Smooth muscle cell (in vitro differentiated cells): ENCODE measurements around the gene C13orf46. TPM values are rescaled to one million over a fixed set of nuclear protein-coding genes. Genes with fewer than 3 reads are reported as not detected.

ENCODE experiments used
- DNase-seq: peaks from one replicate; lab custom pipeline; 2025; ENCODE audit not compliant: unreplicated experiment; lab: John Stamatoyannopoulos, UW
- H2AFZ ChIP-seq: fragments of 200-600 bp; sonication (generic); 2 replicates; pipeline ENCODE4 v1.6.0; 2016; ENCODE audit warnings: antibody characterized with exemption, low read depth, mild to moderate bottlenecking
- H3F3A ChIP-seq: fragments of 200-600 bp; sonication (generic); 2 replicates; pipeline ENCODE4 v1.6.0; 2017; ENCODE audit warnings: antibody characterized with exemption, low read depth
- H3K27ac ChIP-seq: fragments of 200-600 bp; sonication (generic); 2 replicates; pipeline ENCODE4 v1.5.1; 2016; ENCODE audit warnings: low read depth, mild to moderate bottlenecking
- H3K27me3 ChIP-seq: fragments of 200-600 bp; sonication (generic); 2 replicates; pipeline ENCODE4 v1.6.1; 2016; ENCODE audit warnings: low read depth, mild to moderate bottlenecking
- H3K36me3 ChIP-seq: fragments of 200-600 bp; sonication (generic); 2 replicates; pipeline ENCODE4 v1.5.1; 2016; ENCODE audit warnings: low read depth
- H3K4me1 ChIP-seq: fragments of 200-600 bp; sonication (generic); 2 replicates; pipeline ENCODE4 v1.5.1; 2016; ENCODE audit warnings: low read depth
- H3K4me2 ChIP-seq: fragments of 200-600 bp; sonication (generic); 2 replicates; pipeline ENCODE4 v1.6.0; 2016; ENCODE audit warnings: mild to moderate bottlenecking
- H3K4me3 ChIP-seq: fragments of 200-600 bp; sonication (generic); 2 replicates; pipeline ENCODE4 v1.5.1; 2016; ENCODE audit warnings: mild to moderate bottlenecking
- H3K79me2 ChIP-seq: fragments of 200-600 bp; sonication (generic); 2 replicates; pipeline ENCODE4 v1.6.0; 2016; ENCODE audit warnings: low read depth, mild to moderate bottlenecking
- H3K9ac ChIP-seq: fragments of 200-600 bp; sonication (generic); 2 replicates; pipeline ENCODE4 v1.6.0; 2016; ENCODE audit warnings: low read depth
- H3K9me3 ChIP-seq: fragments of 200-600 bp; sonication (generic); replicated peaks from 2 replicates; pipeline ENCODE4 v1.5.1; 2016; ENCODE audit warnings: low read depth
- H4K20me1 ChIP-seq: fragments of 200-600 bp; sonication (generic); 2 replicates; pipeline ENCODE4 v1.6.0; 2016; ENCODE audit warnings: low read depth
- WGBS: methylation state at CpG from one replicate; pipeline ENCODE4 v1.1.7; 2016; ENCODE audit warnings: low lambda C conversion rate; 5-methylcytosine and 5-hydroxymethylcytosine counted together
- polyA plus RNA-seq: library from polyadenylated mRNA; unstranded; fragments of >200 nt; fragmentation: Nextera tagmentation; extraction: Ambion mirVana; gene quantifications from 2 replicates; pipeline ENCODE4 v1.2.1, GENCODE V29; 2016
- total RNA-seq: library from RNA; depleted of rRNA; stranded (reverse); fragments of >200 nt; gene quantifications from 2 replicates; pipeline ENCODE4 v1.2.3, GENCODE V29; 2014
- TF ChIP-seq, protein P1 (sequence below): fragments of 200-600 bp; sonication (generic); IDR thresholded peaks from 2 replicates; pipeline ENCODE4 v1.5.1; 2017; ENCODE audit warnings: borderline replicate concordance, mild to moderate bottlenecking, antibody characterized with exemption; ENCODE audit not compliant: insufficient read depth, poor library complexity, severe bottlenecking

The C13orf46 gene
- total and polyA plus RNA-seq, 2 experiments from 2014 or later: 0.26 to 5.8 TPM

- no peaks in the 10 kb centered on the region for H3K36me3 ChIP-seq
- H3K4me1 ChIP-seq: no peaks in the 10 kb centered on the region
- no peaks in the 10 kb centered on the region for H3K79me2 ChIP-seq
- H3K27ac ChIP-seq: no peak overlapping the region
- peaks cover 10% of the 10 kb centered on the region for H4K20me1 ChIP-seq
- 95% methylated on average over 36 of the region's 36 CpGs for WGBS
- H3F3A ChIP-seq: no peaks in the 10 kb centered on the region
- no peaks in the 10 kb centered on the region for H3K27me3 ChIP-seq
- no peak overlapping the region for H3K9ac ChIP-seq
- no peak overlapping the region for H3K4me2 ChIP-seq
- H3K4me3 ChIP-seq: no peak overlapping the region
- no peak overlapping the region for H2AFZ ChIP-seq
- TF ChIP-seq, protein P1, sequence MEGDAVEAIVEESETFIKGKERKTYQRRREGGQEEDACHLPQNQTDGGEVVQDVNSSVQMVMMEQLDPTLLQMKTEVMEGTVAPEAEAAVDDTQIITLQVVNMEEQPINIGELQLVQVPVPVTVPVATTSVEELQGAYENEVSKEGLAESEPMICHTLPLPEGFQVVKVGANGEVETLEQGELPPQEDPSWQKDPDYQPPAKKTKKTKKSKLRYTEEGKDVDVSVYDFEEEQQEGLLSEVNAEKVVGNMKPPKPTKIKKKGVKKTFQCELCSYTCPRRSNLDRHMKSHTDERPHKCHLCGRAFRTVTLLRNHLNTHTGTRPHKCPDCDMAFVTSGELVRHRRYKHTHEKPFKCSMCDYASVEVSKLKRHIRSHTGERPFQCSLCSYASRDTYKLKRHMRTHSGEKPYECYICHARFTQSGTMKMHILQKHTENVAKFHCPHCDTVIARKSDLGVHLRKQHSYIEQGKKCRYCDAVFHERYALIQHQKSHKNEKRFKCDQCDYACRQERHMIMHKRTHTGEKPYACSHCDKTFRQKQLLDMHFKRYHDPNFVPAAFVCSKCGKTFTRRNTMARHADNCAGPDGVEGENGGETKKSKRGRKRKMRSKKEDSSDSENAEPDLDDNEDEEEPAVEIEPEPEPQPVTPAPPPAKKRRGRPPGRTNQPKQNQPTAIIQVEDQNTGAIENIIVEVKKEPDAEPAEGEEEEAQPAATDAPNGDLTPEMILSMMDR: no peak
- DNase-seq: no peak
- no peaks in the 10 kb centered on the region for H3K9me3 ChIP-seq
These were observed 1.2 kb downstream of the C13orf46 start for GRCh38 chr13:113972451-113973217.

GRCh38 chr13:113971471-113972231 is 2.2 kb downstream of the C13orf46 start:
- H3K9ac ChIP-seq: no peak overlapping the region
- TF ChIP-seq, protein P1: no peak
- H3K4me3 ChIP-seq: no peak overlapping the region
- H4K20me1 ChIP-seq: peaks cover under 1% of the 10 kb centered on the region
- H3F3A ChIP-seq: no peaks in the 10 kb centered on the region
- no peaks in the 10 kb centered on the region for H3K79me2 ChIP-seq
- no peaks in the 10 kb centered on the region for H3K36me3 ChIP-seq
- no peaks in the 10 kb centered on the region for H3K9me3 ChIP-seq
- no peaks in the 10 kb centered on the region for H3K27me3 ChIP-seq
- H3K4me2 ChIP-seq: no peak overlapping the region
- no peak overlapping the region for H3K27ac ChIP-seq
- WGBS: 94% methylated on average over 36 of the region's 36 CpGs
- no peaks in the 10 kb centered on the region for H3K4me1 ChIP-seq
- no peak for DNase-seq
- no peak overlapping the region for H2AFZ ChIP-seq

GRCh38 chr13:113970810-113971470 is 2.9 kb downstream of the C13orf46 start:
- no peaks in the 10 kb centered on the region for H3K36me3 ChIP-seq
- H3K9me3 ChIP-seq: no peaks in the 10 kb centered on the region
- H2AFZ ChIP-seq: no peak overlapping the region
- no peak overlapping the region for H3K4me2 ChIP-seq
- TF ChIP-seq, protein P1: no peak
- DNase-seq: no peak
- H3K79me2 ChIP-seq: no peaks in the 10 kb centered on the region
- no peak overlapping the region for H3K9ac ChIP-seq
- no peaks in the 10 kb centered on the region for H3F3A ChIP-seq
- no peak overlapping the region for H3K4me3 ChIP-seq
- no peak overlapping the region for H3K27ac ChIP-seq
- no peaks in the 10 kb centered on the region for H4K20me1 ChIP-seq
- WGBS: 91% methylated on average over 19 of the region's 19 CpGs
- no peaks in the 10 kb centered on the region for H3K27me3 ChIP-seq
- H3K4me1 ChIP-seq: no peaks in the 10 kb centered on the region
